ENCODE measurements around the gene TIAM1.

GRCh38 chr21:31264574-31264973, 79.5 kb downstream of the TIAM1 start:
- TF ChIP-seq CTCF (conservative IDR thresholded peaks at IDR 0.05), result no peak
- TF ChIP-seq ZFX (IDR thresholded peaks at IDR 0.05), result no peak
